Mesothelial cell of epicardium (in vitro differentiated cells): Measurements from ENCODE around the gene KCNE3. TPM values are rescaled to one million over a fixed set of nuclear protein-coding genes. Genes with fewer than 3 reads are reported as not detected.

ENCODE experiments used
- DNase-seq, 2 experiments: peaks; one replicate each; pipeline ENCODE4 v3.0.0; 2021; ENCODE audit warnings: low spot score in 2 of 2; ENCODE audit not compliant: unreplicated experiment in 2 of 2
- H3K27ac Mint-ChIP-seq: 2 replicates; pipeline ENCODE4 v1.8.0; 2021; ENCODE audit warnings: mixed read lengths
- H3K27me3 Mint-ChIP-seq: 2 replicates; pipeline ENCODE4 v1.8.0; 2021; ENCODE audit warnings: low read depth, mixed read lengths
- H3K36me3 Mint-ChIP-seq: 2 replicates; pipeline ENCODE4 v1.8.0; 2021; ENCODE audit warnings: mixed read lengths
- H3K4me1 Mint-ChIP-seq: 2 replicates; pipeline ENCODE4 v1.8.0; 2021; ENCODE audit warnings: mixed read lengths
- H3K4me3 Mint-ChIP-seq: 2 replicates; pipeline ENCODE4 v1.8.0; 2021; ENCODE audit warnings: mild to moderate bottlenecking, moderate library complexity, mixed read lengths
- H3K9me3 Mint-ChIP-seq: 2 replicates; pipeline ENCODE4 v1.8.0; 2021; ENCODE audit warnings: mixed read lengths
- CTCF ChIP-seq: fragments of 200-600 bp; sonication (generic); IDR thresholded peaks from one replicate; pipeline ENCODE4 v1.5.0; 2021; ENCODE audit warnings: antibody characterized with exemption; ENCODE audit not compliant: unreplicated experiment
- total RNA-seq: library from RNA; stranded (reverse); gene quantifications from 3 replicates; pipeline ENCODE4 v1.2.1, GENCODE V29; 2021

The KCNE3 gene
- total RNA-seq, 1 donor from 2014 or later, result 5.1 TPM

- no peaks in the 10 kb centered on the region for H3K27me3 Mint-ChIP-seq
- no peaks in the 10 kb centered on the region for H3K36me3 Mint-ChIP-seq
- H3K4me3 Mint-ChIP-seq, result no peak overlapping the region
- peaks cover 15% of the 10 kb centered on the region for H3K4me1 Mint-ChIP-seq
- H3K27ac Mint-ChIP-seq, result no peak overlapping the region
- H3K9me3 Mint-ChIP-seq, result peaks cover 4% of the 10 kb centered on the region
- TF ChIP-seq CTCF, result no peak
- no peak for DNase-seq
Observed at GRCh38 chr11:74438681-74439080, 28.7 kb downstream of the KCNE3 start.

DNA sequence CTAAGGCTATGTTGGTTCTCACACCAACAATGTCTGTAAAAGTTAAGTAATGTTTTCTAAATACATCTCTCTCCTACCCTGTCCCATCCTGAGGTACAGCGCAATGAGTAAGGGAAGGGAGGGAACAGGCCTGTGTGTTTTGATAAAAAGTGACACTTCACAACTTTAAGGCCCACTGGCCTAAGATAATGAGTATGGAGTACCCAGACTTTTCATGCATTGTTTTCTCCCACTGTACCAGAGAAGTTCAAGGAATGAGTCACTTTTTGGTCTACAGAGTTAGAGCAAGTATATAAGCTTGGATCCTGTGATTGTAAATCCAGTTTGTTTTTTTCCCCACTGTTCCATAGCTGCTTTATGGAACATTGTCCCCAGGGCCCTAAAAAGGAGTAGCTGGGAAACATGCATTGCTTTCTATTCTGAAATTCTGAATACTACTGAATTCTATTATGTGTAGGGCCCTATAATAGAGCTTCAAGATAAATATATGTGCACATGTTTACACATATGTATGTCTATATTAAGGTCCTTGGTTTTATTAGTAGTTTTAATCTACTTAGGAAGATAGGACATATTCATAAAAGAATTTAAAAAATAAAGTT lies 29.8 kb downstream of the KCNE3 start:
- H3K4me1 Mint-ChIP-seq, result peaks cover 4% of the 10 kb centered on the region
- H3K36me3 Mint-ChIP-seq, result no peaks in the 10 kb centered on the region
- H3K9me3 Mint-ChIP-seq, result peaks cover 4% of the 10 kb centered on the region
- H3K27me3 Mint-ChIP-seq, result no peaks in the 10 kb centered on the region
- H3K4me3 Mint-ChIP-seq, result no peak overlapping the region
- TF ChIP-seq CTCF, result no peak
- no peak for DNase-seq
- peak overlapping the region; percentile 39 for H3K27ac Mint-ChIP-seq

- Mint-ChIP-seq H3K27me3 (no peaks in the 10 kb centered on the region), H3K4me3 (no peak overlapping the region), H3K4me1 (no peaks in the 10 kb centered on the region), H3K9me3 (no peaks in the 10 kb centered on the region), H3K27ac (no peak overlapping the region), H3K36me3 (no peaks in the 10 kb centered on the region)
- TF ChIP-seq CTCF, result no peak
- DNase-seq, result no peak
Observed at GRCh38 chr11:74434528-74434927, 32.8 kb downstream of the KCNE3 start.

GRCh38 chr11:74429205-74429604 lies 38.1 kb downstream of the KCNE3 start:
- no peak overlapping the region for H3K27ac Mint-ChIP-seq

DNA sequence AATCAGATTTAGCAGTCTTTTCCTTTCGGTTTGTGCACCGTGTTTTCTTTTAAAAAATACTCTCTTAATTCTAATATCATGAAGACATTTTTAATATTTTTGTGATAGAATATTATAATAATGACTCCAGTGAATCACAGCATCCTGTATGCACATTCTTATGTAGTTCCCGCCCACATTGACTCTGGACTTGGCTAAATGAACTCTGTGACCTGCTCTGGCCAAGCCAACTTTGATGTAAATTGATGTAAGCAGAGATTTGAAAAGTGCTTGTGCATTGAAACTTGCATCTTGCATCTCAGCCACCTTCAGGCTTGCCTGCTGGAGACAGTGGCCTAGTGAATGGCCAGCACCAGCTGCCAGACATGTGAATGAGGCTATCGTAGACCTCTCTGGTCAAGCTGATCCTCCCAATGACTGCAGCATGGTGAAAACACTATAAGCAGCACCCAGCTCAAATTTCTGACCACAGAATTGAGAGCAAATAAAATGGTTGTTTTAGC lies 39.9 kb downstream of the KCNE3 start:
- H3K9me3 Mint-ChIP-seq, result peaks cover 17% of the 10 kb centered on the region
- H3K4me1 Mint-ChIP-seq, result no peaks in the 10 kb centered on the region
- H3K27ac Mint-ChIP-seq, result no peak overlapping the region
- no peaks in the 10 kb centered on the region for H3K36me3 Mint-ChIP-seq
- H3K4me3 Mint-ChIP-seq, result no peak overlapping the region
- no peaks in the 10 kb centered on the region for H3K27me3 Mint-ChIP-seq
- no peak for DNase-seq
- no peak for TF ChIP-seq CTCF

More at GRCh38 chr11:74429205-74429604, 38.1 kb downstream of the KCNE3 start:
- H3K4me3 Mint-ChIP-seq, result no peak overlapping the region
- no peaks in the 10 kb centered on the region for H3K27me3 Mint-ChIP-seq
- H3K9me3 Mint-ChIP-seq, result peaks cover 9% of the 10 kb centered on the region
- no peak for TF ChIP-seq CTCF
- no peaks in the 10 kb centered on the region for H3K36me3 Mint-ChIP-seq
- no peaks in the 10 kb centered on the region for H3K4me1 Mint-ChIP-seq
- no peak for DNase-seq
